Activated CD8-positive, alpha-beta memory T cell treated with anti-CD3 and anti-CD28 coated beads for 36 hours (primary cell): ENCODE results near the gene HOGA1. TPM values are rescaled to one million over a fixed set of nuclear protein-coding genes. Genes with fewer than 3 reads are reported as not detected.

Experiments used
- total RNA-seq, 2 experiments: library from RNA; stranded (reverse); gene quantifications; one replicate each; pipeline ENCODE4 v1.2.3, GENCODE V29; 2021

Gene HOGA1
- total RNA-seq, 2 experiments from 2014 or later = not detected

Other genes starting within 250 kb of the HOGA1 start
- gene FRAT2, start 249.7 kb upstream of the HOGA1 start, total RNA-seq = 1 to 10 TPM; 8.5 to 8.7 TPM
- 100 to 1,000 TPM in 1 of 2 experiments, 10 to 100 TPM in 1; 99.8 to 110 TPM for gene RRP12, start 183.0 kb upstream of the HOGA1 start, total RNA-seq
- gene PGAM1, start 158.2 kb upstream of the HOGA1 start, total RNA-seq = 1,000 to 10,000 TPM; 1,302 to 1,307 TPM
- 10 to 100 TPM; 62.5 to 63.3 TPM for gene EXOSC1, start 138.4 kb upstream of the HOGA1 start, total RNA-seq
- 10 to 100 TPM; 55.0 to 57.3 TPM for gene ZDHHC16, start 138.2 kb upstream of the HOGA1 start, total RNA-seq
- gene MMS19, start 86.0 kb upstream of the HOGA1 start, total RNA-seq = 100 to 1,000 TPM in 1 of 2 experiments, 10 to 100 TPM in 1; 98.0 to 100 TPM
- 1 to 10 TPM; 2.1 to 2.3 TPM for gene UBTD1, start 85.5 kb upstream of the HOGA1 start, total RNA-seq
- under 1 TPM in 1 of 2 experiments, not detected in 1; 0.13 TPM for gene ANKRD2, start 11.6 kb upstream of the HOGA1 start, total RNA-seq
- not detected for gene C10orf62, start 5.3 kb downstream of the HOGA1 start, total RNA-seq
- gene MORN4, start 49.1 kb downstream of the HOGA1 start, total RNA-seq = 1 to 10 TPM; 3.6 TPM
- gene PI4K2A, start 56.3 kb downstream of the HOGA1 start, total RNA-seq = 10 to 100 TPM; 14.6 to 15.0 TPM
- gene AVPI1, start 102.9 kb downstream of the HOGA1 start, total RNA-seq = 1 to 10 TPM; 2.5 to 3.0 TPM
- 1 to 10 TPM; 3.9 to 4.6 TPM for gene MARVELD1, start 129.3 kb downstream of the HOGA1 start, total RNA-seq
- gene ZFYVE27, start 152.7 kb downstream of the HOGA1 start, total RNA-seq = 10 to 100 TPM; 28.3 to 30.4 TPM
- under 1 TPM in 1 of 2 experiments, not detected in 1; 0.11 TPM for gene SFRP5, start 187.6 kb downstream of the HOGA1 start, total RNA-seq